Keratinocyte (primary cell): ENCODE data around the gene CLSTN2. TPM values are rescaled to one million over a fixed set of nuclear protein-coding genes. Genes with fewer than 3 reads are reported as not detected.

ENCODE experiments used
- DNase-seq: peaks from one replicate; pipeline ENCODE4 v3.0.0-alpha.2; 2011; ENCODE audit warnings: low read depth, missing footprints, low spot score
- FAIRE-seq: peaks from 2 replicates; lab custom pipeline; 2011; peaks lifted over from hg19 to GRCh38; lab: Jason Lieb, UNC
- H2AFZ ChIP-seq: 2 replicates; pipeline ENCODE4 v1.6.0; 2012; ENCODE audit warnings: low read length, control low read depth, inconsistent platforms; ENCODE audit not compliant: control insufficient read depth
- H3K27ac ChIP-seq: 2 replicates; pipeline ENCODE4 v1.5.1; 2011; ENCODE audit warnings: low read length; ENCODE audit not compliant: control insufficient read depth, insufficient read depth
- H3K27me3 ChIP-seq: 3 replicates; pipeline ENCODE4 v1.6.0; 2011; ENCODE audit warnings: low read length; ENCODE audit not compliant: control insufficient read depth, insufficient read depth; ENCODE audit errors: extremely low read depth
- H3K36me3 ChIP-seq, 2 experiments: 2 replicates in 1 of 2; 3 replicates in 1 of 2; pipeline ENCODE4 v1.5.1; 2011; ENCODE audit warnings: low read length in 2 of 2, mild to moderate bottlenecking in 1 of 2; ENCODE audit not compliant: control insufficient read depth in 2 of 2, insufficient read depth in 2 of 2; ENCODE audit errors: extremely low read depth in 1 of 2
- H3K4me1 ChIP-seq: 3 replicates; pipeline ENCODE4 v1.5.1; 2011; ENCODE audit warnings: low read length; ENCODE audit not compliant: control insufficient read depth, insufficient read depth; ENCODE audit errors: extremely low read depth
- H3K4me2 ChIP-seq: 3 replicates; pipeline ENCODE4 v1.6.0; 2011; ENCODE audit warnings: low read depth, low read length; ENCODE audit not compliant: control insufficient read depth, insufficient read depth; ENCODE audit errors: extremely low read depth
- H3K4me3 ChIP-seq, 3 experiments: fragments of 200-600 bp in 1 of 3; sonication (generic) in 1 of 3; 2 replicates in 2 of 3; 3 replicates in 1 of 3; pipeline ENCODE4 v1.5.1; 2011 to 2016; ENCODE audit warnings: low read length in 3 of 3, mild to moderate bottlenecking in 3 of 3, control low read depth in 2 of 3, inconsistent platforms in 1 of 3, low read depth in 1 of 3, mixed read lengths in 1 of 3, mixed run types in 1 of 3, moderate library complexity in 1 of 3; ENCODE audit not compliant: control insufficient read depth in 2 of 3, insufficient read depth in 2 of 3; ENCODE audit errors: extremely low read depth in 1 of 3
- H3K79me2 ChIP-seq: 2 replicates; pipeline ENCODE4 v1.6.0; 2012; ENCODE audit warnings: low read length; ENCODE audit not compliant: control insufficient read depth, insufficient read depth
- H3K9ac ChIP-seq: 3 replicates; pipeline ENCODE4 v1.6.0; 2011; ENCODE audit warnings: low read length; ENCODE audit not compliant: control insufficient read depth, insufficient read depth; ENCODE audit errors: extremely low read depth
- H3K9me1 ChIP-seq: 3 replicates; pipeline ENCODE4 v1.6.0; 2011; ENCODE audit warnings: low read length; ENCODE audit not compliant: control insufficient read depth, insufficient read depth; ENCODE audit errors: extremely low read depth
- H3K9me3 ChIP-seq: 2 replicates; pipeline ENCODE4 v1.5.1; 2012; ENCODE audit warnings: low read depth, low read length; ENCODE audit not compliant: control insufficient read depth
- H4K20me1 ChIP-seq: 3 replicates; pipeline ENCODE4 v1.6.0; 2011; ENCODE audit warnings: low read length; ENCODE audit not compliant: control insufficient read depth, insufficient read depth; ENCODE audit errors: extremely low read depth
- EZH2 ChIP-seq: IDR thresholded peaks from one replicate; pipeline ENCODE4 v1.6.1; 2012; ENCODE audit warnings: inconsistent platforms, mild to moderate bottlenecking, low read length, moderate library complexity
- dilution Hi-C: fragments of 300-500 bp; cut with MboI; formaldehyde crosslinking; loops from one replicate; pipeline ENCODE4 v1.7.0; 2020; ENCODE audit warnings: low sequenced_read_pairs; ENCODE audit not compliant: extremely low pct_ligation_motif_present
- polyA plus RNA-seq, 5 experiments: library from polyadenylated mRNA; depleted of rRNA in 3 of 5; stranded (reverse) in 3 of 5; stranded (forward) in 1 of 5; unstranded in 1 of 5; fragments of >200 nt; gene quantifications; 1 replicate in 1 of 5; 2 replicates in 3 of 5; 3 replicates in 1 of 5; pipeline versions ENCODE4 v1.2.1 to v1.2.3, GENCODE V29; 2011 to 2012; ENCODE audit warnings: missing spikeins in 2 of 5, low read depth in 1 of 5, low replicate concordance in 1 of 5
- TF ChIP-seq, protein P1 (sequence below), 3 experiments: IDR thresholded peaks in 1 of 3; conservative IDR thresholded peaks in 1 of 3; optimal IDR thresholded peaks in 1 of 3; 2 replicates in 2 of 3; 3 replicates in 1 of 3; pipeline versions ENCODE3 to v1.5.1; 2011; ENCODE audit warnings: low read length in 3 of 3, mild to moderate bottlenecking in 3 of 3, moderate library complexity in 2 of 3, control low read depth in 1 of 3, inconsistent platforms in 1 of 3; ENCODE audit not compliant: insufficient read depth in 2 of 3; ENCODE audit errors: extremely low read depth in 1 of 3

CLSTN2 gene
- polyA plus RNA-seq, 1 donor (not counting 4 experiments of a cell fraction or from before 2014, with no cell fraction given) = 0.09 TPM

DNA sequence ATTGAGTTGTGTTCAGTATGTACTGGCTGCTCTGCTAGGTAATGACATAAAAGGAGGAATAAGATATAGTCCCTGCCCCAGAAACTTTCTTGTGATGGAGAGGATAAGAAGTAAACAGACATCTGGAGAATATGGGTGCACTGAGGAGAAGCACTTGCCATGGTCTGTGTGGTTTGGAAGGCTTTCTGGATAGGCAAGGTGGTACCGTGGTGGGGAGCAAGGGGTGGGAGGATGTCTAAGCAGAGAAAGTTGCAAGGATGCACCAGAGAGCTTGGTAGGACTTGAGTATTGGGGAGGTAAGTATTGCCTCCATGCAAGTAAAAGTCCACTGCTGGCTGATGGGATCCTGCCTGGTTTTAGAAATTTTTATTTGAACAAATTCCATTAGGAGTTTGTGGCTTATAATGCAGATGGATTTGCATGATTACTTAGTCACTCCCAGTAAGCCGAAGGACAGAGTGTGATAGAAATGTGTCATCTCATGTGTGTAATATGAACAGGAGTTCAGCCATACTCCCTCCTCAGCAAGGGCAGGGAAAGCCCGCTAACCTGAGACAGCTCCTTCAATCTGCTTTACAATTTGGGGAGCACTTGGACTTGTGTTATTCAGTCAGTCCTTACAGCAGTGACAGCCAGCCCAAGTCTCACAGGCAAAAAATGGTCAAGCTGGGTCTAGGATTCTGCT lies 53.6 kb downstream of the CLSTN2 start:
- no peak overlapping the region for H3K4me2 ChIP-seq
- no peak for FAIRE-seq
- no peak overlapping the region for H3K9ac ChIP-seq
- peaks cover 8% of the 10 kb centered on the region for H3K27me3 ChIP-seq
- H3K36me3 ChIP-seq = no peaks in the 10 kb centered on the region
- no peak for TF ChIP-seq EZH2
- TF ChIP-seq, protein P1, sequence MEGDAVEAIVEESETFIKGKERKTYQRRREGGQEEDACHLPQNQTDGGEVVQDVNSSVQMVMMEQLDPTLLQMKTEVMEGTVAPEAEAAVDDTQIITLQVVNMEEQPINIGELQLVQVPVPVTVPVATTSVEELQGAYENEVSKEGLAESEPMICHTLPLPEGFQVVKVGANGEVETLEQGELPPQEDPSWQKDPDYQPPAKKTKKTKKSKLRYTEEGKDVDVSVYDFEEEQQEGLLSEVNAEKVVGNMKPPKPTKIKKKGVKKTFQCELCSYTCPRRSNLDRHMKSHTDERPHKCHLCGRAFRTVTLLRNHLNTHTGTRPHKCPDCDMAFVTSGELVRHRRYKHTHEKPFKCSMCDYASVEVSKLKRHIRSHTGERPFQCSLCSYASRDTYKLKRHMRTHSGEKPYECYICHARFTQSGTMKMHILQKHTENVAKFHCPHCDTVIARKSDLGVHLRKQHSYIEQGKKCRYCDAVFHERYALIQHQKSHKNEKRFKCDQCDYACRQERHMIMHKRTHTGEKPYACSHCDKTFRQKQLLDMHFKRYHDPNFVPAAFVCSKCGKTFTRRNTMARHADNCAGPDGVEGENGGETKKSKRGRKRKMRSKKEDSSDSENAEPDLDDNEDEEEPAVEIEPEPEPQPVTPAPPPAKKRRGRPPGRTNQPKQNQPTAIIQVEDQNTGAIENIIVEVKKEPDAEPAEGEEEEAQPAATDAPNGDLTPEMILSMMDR (optimal IDR thresholded peaks at IDR 0.05 in 1 of 3, IDR thresholded peaks at IDR 0.05 in 1 of 3, conservative IDR thresholded peaks at IDR 0.05 in 1 of 3; ENCODE audit: extremely low read depth in 1 of 3, insufficient read depth in 2 of 3, low read length in 3 of 3) = no peak
- no peaks in the 10 kb centered on the region for H3K9me3 ChIP-seq
- no peak for DNase-seq
- H4K20me1 ChIP-seq = no peaks in the 10 kb centered on the region
- H3K4me3 ChIP-seq = no peak overlapping the region
- dilution Hi-C loops = no loop called here
- H3K9me1 ChIP-seq = no peaks in the 10 kb centered on the region
- H3K4me1 ChIP-seq = no peaks in the 10 kb centered on the region
- no peak overlapping the region for H3K27ac ChIP-seq
- H3K79me2 ChIP-seq = no peaks in the 10 kb centered on the region
- H2AFZ ChIP-seq = no peak overlapping the region

DNA sequence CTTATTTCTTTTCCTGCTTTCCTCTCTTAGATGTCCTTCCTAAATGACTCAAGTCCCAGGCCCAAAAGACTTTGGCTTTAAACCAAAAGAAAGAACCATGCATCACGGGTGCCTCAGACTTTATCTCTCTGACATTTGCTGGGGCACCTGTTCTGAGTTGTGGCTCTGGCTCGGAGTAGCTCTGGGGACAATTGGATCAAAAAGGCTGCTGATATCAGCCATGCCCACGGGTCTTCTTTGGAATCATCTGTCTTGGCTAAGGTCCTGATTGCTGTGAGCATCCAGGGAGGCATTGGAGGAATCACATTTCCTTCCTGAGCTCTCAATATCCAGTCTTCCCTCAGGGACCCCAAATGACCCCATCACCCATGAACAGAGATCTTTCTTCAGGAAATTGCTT lies 59.9 kb downstream of the CLSTN2 start:
- H3K4me3 ChIP-seq = no peak overlapping the region
- TF ChIP-seq, protein P1 (optimal IDR thresholded peaks at IDR 0.05 in 1 of 3, IDR thresholded peaks at IDR 0.05 in 1 of 3, conservative IDR thresholded peaks at IDR 0.05 in 1 of 3; ENCODE audit: extremely low read depth in 1 of 3, insufficient read depth in 2 of 3, low read length in 3 of 3) = no peak
- TF ChIP-seq EZH2 = no peak
- no peak overlapping the region for H3K27ac ChIP-seq
- H3K9ac ChIP-seq = no peak overlapping the region
- H3K79me2 ChIP-seq = no peaks in the 10 kb centered on the region
- no peaks in the 10 kb centered on the region for H3K9me1 ChIP-seq
- DNase-seq = no peak
- no peak overlapping the region for H3K4me2 ChIP-seq
- dilution Hi-C loops = no loop called here
- H3K4me1 ChIP-seq = no peaks in the 10 kb centered on the region
- H3K9me3 ChIP-seq = no peaks in the 10 kb centered on the region
- H3K36me3 ChIP-seq = no peaks in the 10 kb centered on the region
- no peaks in the 10 kb centered on the region for H4K20me1 ChIP-seq
- H2AFZ ChIP-seq = no peak overlapping the region
- peaks cover 7% of the 10 kb centered on the region for H3K27me3 ChIP-seq
- no peak for FAIRE-seq
